Heart right ventricle (tissue), 16 donors: Measurements from ENCODE around the gene PTDSS2. TPM values are rescaled to one million over a fixed set of nuclear protein-coding genes. Genes with fewer than 3 reads are reported as not detected.

Experiments
- ATAC-seq, 8 donors: fragments of 200-7000 bp; cut with Tn5 transposase; one replicate each; pipeline ENCODE4 v1.9.1; 2020; ENCODE audit warnings: mild to moderate bottlenecking in 8 of 8, moderate library complexity in 8 of 8, moderate number of reproducible peaks in 1 of 8
- DNase-seq, 2 donors: peaks; one replicate each; pipeline ENCODE4 v3.0.0-alpha.2; 2020
- H3K27ac ChIP-seq, 10 donors: fragments of 200-600 bp; sonication (generic) in 2 of 10; one replicate each; pipeline versions ENCODE4 v1.5.0 to v1.8.0; 2020 to 2022; ENCODE audit warnings: mild to moderate bottlenecking in 3 of 10
- H3K27me3 ChIP-seq, 7 donors: fragments of 200-600 bp; one replicate each; pipeline ENCODE4 v1.8.0; 2021 to 2022; ENCODE audit warnings: mild to moderate bottlenecking in 2 of 7
- H3K36me3 ChIP-seq, 9 donors: fragments of 200-600 bp; sonication (generic) in 1 of 9; one replicate each; pipeline versions ENCODE4 v1.5.0 to v1.8.0; 2020 to 2022; ENCODE audit warnings: mild to moderate bottlenecking in 2 of 9
- H3K4me1 ChIP-seq, 9 donors: fragments of 200-600 bp; sonication (generic) in 1 of 9; one replicate each; pipeline versions ENCODE4 v1.5.0 to v1.8.0; 2020 to 2022; ENCODE audit warnings: mild to moderate bottlenecking in 4 of 9
- H3K4me3 ChIP-seq, 10 donors: fragments of 200-600 bp; sonication (generic) in 2 of 10; one replicate each; pipeline versions ENCODE4 v1.5.0 to v1.8.0; 2020 to 2022; ENCODE audit warnings: mild to moderate bottlenecking in 7 of 10, moderate library complexity in 2 of 10
- H3K9me3 ChIP-seq, 11 donors: fragments of 200-600 bp in 10 of 11; sonication (generic) in 2 of 11; one replicate each; pipeline versions ENCODE4 v1.5.0 to v1.8.0; 2013 to 2022; ENCODE audit warnings: mild to moderate bottlenecking in 2 of 11, control low read depth in 1 of 11, moderate library complexity in 1 of 11
- CTCF ChIP-seq, 9 donors: fragments of 200-600 bp; sonication (generic) in 2 of 9; IDR thresholded peaks; one replicate each; pipeline versions ENCODE4 v1.5.0 to v1.8.0; 2021 to 2022; ENCODE audit warnings: antibody characterized with exemption in 9 of 9, mild to moderate bottlenecking in 5 of 9, moderate library complexity in 1 of 9
- WGBS, 2 donors: extraction: QIAGEN DNeasy Blood & Tissue Kit; methylation state at CpG; one replicate each; pipeline ENCODE4 v1.1.7; 2013; ENCODE audit warnings: inconsistent platforms in 1 of 2; 5-methylcytosine and 5-hydroxymethylcytosine counted together
- intact Hi-C, 10 donors: fragments of 100-400 bp; cut with DNase I; formaldehyde crosslinking; loops; one replicate each; pipeline versions ENCODE4 v1.11.1 to v1.14.2; 2022
- polyA plus RNA-seq, 2 donors: library from polyadenylated mRNA; stranded (reverse); fragments of 200-250 nt; gene quantifications; one replicate each; pipeline ENCODE4 v1.2.3, GENCODE V29; 2013
- total RNA-seq, 10 donors: library from RNA; stranded (reverse); fragmentation: NEBNext Ultra II Directional in 3 of 10; extraction: Animal tissue kit (Norgen Biotek cat#: 25700) in 3 of 10; gene quantifications; one replicate each; pipeline versions ENCODE4 v1.2.1 to v1.2.4, GENCODE V29; 2021 to 2023
- donor health status: Arrhythmogenic right ventricular cardiomyopathy.
- donor health status: ischemic (EF 13 %, LVEDD 7.1; RV severe dilation, severe dysfunction).
- donor health status: healthy with polysubstance abuse.
- donor health status: DM: no; HTN: yes; CAD: no.
- donor health status: DM: no; HTN: no; CAD: no.
- donor health status: ischemic (EF 25% LVEDD 6.9; RV normal size, moderate dysfunction).
- donor health status: ischemic (EF 25% LVEDD 5.7; RV mildly dilated, moderate dysfunction).
- donor health status: healthy.
- donor health status: DM: yes; HTN: yes; CAD: no.
- donor health status: Ischemic cardiomyopathy.
- donor health status: ischemic (EF 35%, LVEDD 5.7; RV mildly dilated, moderate dysfunction).
- donor health status: nonischemic (EF 11% LVEDD 7.7; RV severe dilation, severe dysfunction).
- donor health status: DM: yes; HTN: yes; CAD: no.
- donor health status: PGD.
- donor health status: ischemic (EF 29% LVEDD 5.4; RV normal size, mild dysfunction).
- donor health status: nonischemic (EF 23%, LVEDD 6.1; RV moderate dilation, normal function).

PTDSS2 gene
- total and polyA plus RNA-seq, 12 donors: 16.7 to 55.5 (median 26.3) TPM

GRCh38 chr11:488992-489391, 38.9 kb downstream of the PTDSS2 start:
- no peak for DNase-seq

GRCh38 chr11:489610-490185, 39.6 kb downstream of the PTDSS2 start:
- no peak for DNase-seq

More at GRCh38 chr11:488992-489391, 38.9 kb downstream of the PTDSS2 start:
- Histone ChIP-seq H3K4me3 (no peak overlapping the region), H3K27me3 (no peaks in the 10 kb centered on the region), H3K9me3 (no peaks in the 10 kb centered on the region), H3K36me3 (peaks cover 0 to 59% (median 11%) of the 10 kb centered on the region in 9 donors), H3K4me1 (no peaks in the 10 kb centered on the region), H3K27ac (no peak overlapping the region)
- intact Hi-C loops: no loop called here
- WGBS, 2 donors: 95% methylated on average over 17 to 19 of the region's 19 CpGs
- ATAC-seq: no peak
- TF ChIP-seq CTCF (IDR thresholded peaks at IDR 0.05): no peak

GRCh38 chr11:490186-490929, 40.3 kb downstream of the PTDSS2 start:
- DNase-seq (no peak), ATAC-seq (no peak)
- no peaks in the 10 kb centered on the region for H3K9me3 ChIP-seq
- peaks cover 0 to 72% (median 21%) of the 10 kb centered on the region in 9 donors for H3K36me3 ChIP-seq
- intact Hi-C loops: no loop called here
- peaks cover 0 to 4% (median 0%) of the 10 kb centered on the region in 9 donors for H3K4me1 ChIP-seq
- H3K4me3 ChIP-seq: no peak overlapping the region
- TF ChIP-seq CTCF (IDR thresholded peaks at IDR 0.05): no peak
- no peak overlapping the region for H3K27ac ChIP-seq
- 94 to 95% methylated on average over 38 of the region's 38 CpGs for WGBS, 2 donors
- H3K27me3 ChIP-seq: no peaks in the 10 kb centered on the region

More at GRCh38 chr11:489610-490185, 39.6 kb downstream of the PTDSS2 start:
- Histone ChIP-seq H3K4me3 (no peak overlapping the region), H3K27me3 (no peaks in the 10 kb centered on the region), H3K4me1 (no peaks in the 10 kb centered on the region), H3K36me3 (peaks cover 0 to 66% (median 17%) of the 10 kb centered on the region in 9 donors), H3K9me3 (no peaks in the 10 kb centered on the region), H3K27ac (no peak overlapping the region)
- TF ChIP-seq CTCF (IDR thresholded peaks at IDR 0.05): no peak
- no peak for ATAC-seq
- WGBS, 2 donors: 94 to 95% methylated on average over 37 of the region's 37 CpGs
- intact Hi-C loops: no loop called here

GRCh38 chr11:490930-491260, 40.8 kb downstream of the PTDSS2 start:
- Histone ChIP-seq H3K36me3 (peaks cover 0 to 78% (median 21%) of the 10 kb centered on the region in 9 donors), H3K9me3 (no peaks in the 10 kb centered on the region), H3K27ac (no peak overlapping the region), H3K4me3 (no peak overlapping the region), H3K4me1 (peaks cover 0 to 9% (median 0%) of the 10 kb centered on the region in 9 donors), H3K27me3 (no peaks in the 10 kb centered on the region)
- DNase-seq (no peak), ATAC-seq (no peak)
- WGBS, 2 donors: 91 to 92% methylated on average over 15 of the region's 15 CpGs
- no peak for TF ChIP-seq CTCF (IDR thresholded peaks at IDR 0.05)
- intact Hi-C loops: no loop called here
